CD4-positive, CD25-positive, alpha-beta regulatory T cell (primary cell): ENCODE measurements around the gene ELOF1. TPM values are rescaled to one million over a fixed set of nuclear protein-coding genes. Genes with fewer than 3 reads are reported as not detected.
A peak's percentile ranks its signal among the peaks of the same experiment; 100 is the strongest.

Experiments
- ATAC-seq, 2 donors: fragments of 150-1000 bp; cut with Tn5 transposase; one replicate each; pipeline ENCODE4 v1.10.0; 2021; ENCODE audit warnings: low read depth in 2 of 2, moderate number of reproducible peaks in 2 of 2, moderate library complexity in 1 of 2
- DNase-seq, 3 donors: peaks; one replicate each; pipeline versions ENCODE4 v3.0.0 to v3.0.0-alpha.2; 2012 to 2022; ENCODE audit warnings: mixed read lengths in 1 of 3
- H3K27ac ChIP-seq: one replicate; pipeline ENCODE4 v1.7.0; 2013; ENCODE audit warnings: mild to moderate bottlenecking, low read length; ENCODE audit not compliant: insufficient read depth, poor library complexity, severe bottlenecking
- H3K27me3 ChIP-seq: one replicate; pipeline ENCODE4 v1.7.0; 2013; ENCODE audit warnings: low read length; ENCODE audit not compliant: control insufficient read depth, insufficient read depth
- H3K36me3 ChIP-seq: one replicate; pipeline ENCODE4 v1.7.0; 2013; ENCODE audit warnings: mild to moderate bottlenecking, low read length, moderate library complexity; ENCODE audit not compliant: control insufficient read depth, insufficient read depth
- H3K4me1 ChIP-seq: 2 replicates; pipeline ENCODE4 v1.7.0; 2013; ENCODE audit warnings: mild to moderate bottlenecking, low read length; ENCODE audit not compliant: insufficient read depth, control insufficient read depth, poor library complexity, severe bottlenecking
- H3K4me3 ChIP-seq: one replicate; pipeline ENCODE4 v1.7.0; 2013; ENCODE audit warnings: low read depth, mild to moderate bottlenecking, low read length, moderate library complexity
- H3K9me3 ChIP-seq, 2 experiments: 1 replicate in 1 of 2; 2 replicates in 1 of 2; pipeline ENCODE4 v1.7.0; 2013; ENCODE audit warnings: low read length in 2 of 2, mild to moderate bottlenecking in 1 of 2, moderate library complexity in 1 of 2; ENCODE audit not compliant: control insufficient read depth in 2 of 2
- H3K27ac Mint-ChIP-seq, 3 donors: one replicate each; pipeline ENCODE4 v1.8.0; 2020 to 2022; ENCODE audit warnings: mild to moderate bottlenecking in 3 of 3, mixed read lengths in 3 of 3, moderate library complexity in 2 of 3
- H3K27me3 Mint-ChIP-seq: one replicate; pipeline ENCODE4 v1.8.0; 2022; ENCODE audit warnings: mild to moderate bottlenecking, mixed read lengths
- H3K36me3 Mint-ChIP-seq: one replicate; pipeline ENCODE4 v1.8.0; 2020; ENCODE audit warnings: mixed read lengths
- H3K4me1 Mint-ChIP-seq, 4 donors: one replicate each; pipeline ENCODE4 v1.8.0; 2020 to 2022; ENCODE audit warnings: mixed read lengths in 4 of 4, mild to moderate bottlenecking in 1 of 4
- H3K4me3 Mint-ChIP-seq, 4 donors: one replicate each; pipeline ENCODE4 v1.8.0; 2020 to 2022; ENCODE audit warnings: mild to moderate bottlenecking in 4 of 4, mixed read lengths in 4 of 4, moderate library complexity in 3 of 4
- H3K9me3 Mint-ChIP-seq, 7 donors: one replicate each; pipeline ENCODE4 v1.8.0; 2020 to 2022; ENCODE audit warnings: mixed read lengths in 7 of 7, mild to moderate bottlenecking in 3 of 7, moderate library complexity in 2 of 7
- polyA plus RNA-seq, 4 donors: library from polyadenylated mRNA; unstranded; fragments of 300-500 nt; fragmentation: Illumina TruSeq; gene quantifications; one replicate each; pipeline ENCODE4 v1.2.3, GENCODE V29; 2021
- total RNA-seq: library from RNA; stranded (reverse); gene quantifications from one replicate; pipeline ENCODE4 v1.2.3, GENCODE V29; 2022

ELOF1 gene
- total and polyA plus RNA-seq, 5 donors from 2014 or later = 48.9 to 113 (median 106) TPM

- H3K9me3 ChIP-seq = no peaks in the 10 kb centered on the region
- Mint-ChIP-seq H3K27ac (peak overlapping the region in 1 of 3 donors; percentile 83), H3K4me1 (peaks cover 0 to 3% (median under 1%) of the 10 kb centered on the region in 4 donors), H3K36me3 (peaks cover 15% of the 10 kb centered on the region), H3K4me3 (no peak overlapping the region), H3K27me3 (no peaks in the 10 kb centered on the region), H3K9me3 (no peaks in the 10 kb centered on the region)
- DNase-seq = no peak
- no peak overlapping the region for H3K4me3 ChIP-seq
- ATAC-seq = no peak
- H3K4me1 ChIP-seq = no peaks in the 10 kb centered on the region
- H3K36me3 ChIP-seq = peaks cover 22% of the 10 kb centered on the region
- no peaks in the 10 kb centered on the region for H3K27me3 ChIP-seq
- H3K27ac ChIP-seq = no peak overlapping the region
These were observed 45.1 kb downstream of the ELOF1 start for GRCh38 chr19:11513946-11514345.

GRCh38 chr19:11510444-11510843, 48.6 kb downstream of the ELOF1 start:
- Histone ChIP-seq H3K4me3 (no peak overlapping the region), H3K27me3 (no peaks in the 10 kb centered on the region), H3K9me3 (no peaks in the 10 kb centered on the region), H3K36me3 (peaks cover 16% of the 10 kb centered on the region), H3K27ac (no peak overlapping the region), H3K4me1 (peaks cover 8% of the 10 kb centered on the region)
- DNase-seq (no peak), ATAC-seq (no peak)
- Mint-ChIP-seq H3K27ac (no peak overlapping the region), H3K9me3 (no peaks in the 10 kb centered on the region), H3K4me1 (peaks cover 0 to 6% (median 3%) of the 10 kb centered on the region in 4 donors), H3K27me3 (peaks cover 5% of the 10 kb centered on the region), H3K4me3 (no peak overlapping the region), H3K36me3 (peaks cover 11% of the 10 kb centered on the region)

GRCh38 chr19:11507370-11508078, 51.5 kb downstream of the ELOF1 start:
- H3K27me3 Mint-ChIP-seq = peaks cover 5% of the 10 kb centered on the region
- H3K4me1 Mint-ChIP-seq = peaks cover 3 to 23% (median 15%) of the 10 kb centered on the region in 4 donors
- no peak for DNase-seq
- no peak for ATAC-seq
- H3K9me3 Mint-ChIP-seq = no peaks in the 10 kb centered on the region
- Histone ChIP-seq H3K4me1 (peaks cover 16% of the 10 kb centered on the region), H3K4me3 (no peak overlapping the region), H3K9me3 (no peaks in the 10 kb centered on the region), H3K27ac (no peak overlapping the region), H3K36me3 (peaks cover 9% of the 10 kb centered on the region), H3K27me3 (no peaks in the 10 kb centered on the region)
- H3K36me3 Mint-ChIP-seq = peaks cover 11% of the 10 kb centered on the region
- peak overlapping the region; percentile 39 to 89 (median 58) for H3K4me3 Mint-ChIP-seq
- H3K27ac Mint-ChIP-seq = peak overlapping the region in 1 of 3 donors; percentile 38

- Mint-ChIP-seq H3K4me1 (peaks cover 3 to 23% (median 15%) of the 10 kb centered on the region in 4 donors), H3K4me3 (peak overlapping the region; percentile 85 to 95 (median 90)), H3K27me3 (peaks cover 5% of the 10 kb centered on the region), H3K9me3 (no peaks in the 10 kb centered on the region), H3K27ac (peak overlapping the region in 1 of 3 donors; percentile 5), H3K36me3 (peaks cover 11% of the 10 kb centered on the region)
- Histone ChIP-seq H3K4me3 (no peak overlapping the region), H3K27me3 (no peaks in the 10 kb centered on the region), H3K9me3 (no peaks in the 10 kb centered on the region), H3K27ac (no peak overlapping the region), H3K4me1 (peaks cover 16% of the 10 kb centered on the region), H3K36me3 (peaks cover 3% of the 10 kb centered on the region)
- DNase-seq (no peak), ATAC-seq (no peak)
These were observed 52.1 kb downstream of the ELOF1 start for GRCh38 chr19:11506967-11507366.

- Histone ChIP-seq H3K4me1 (peaks cover 16% of the 10 kb centered on the region), H3K36me3 (no peaks in the 10 kb centered on the region), H3K4me3 (peak overlapping the region; percentile 66), H3K9me3 (no peaks in the 10 kb centered on the region), H3K27ac (peak overlapping the region; percentile 98), H3K27me3 (no peaks in the 10 kb centered on the region)
- H3K27me3 Mint-ChIP-seq = peaks cover 5% of the 10 kb centered on the region
- H3K27ac Mint-ChIP-seq = peak overlapping the region; percentile 89 to 97 (median 95)
- no peaks in the 10 kb centered on the region for H3K9me3 Mint-ChIP-seq
- peak overlapping the region; percentile 89 to 98 (median 93) for H3K4me3 Mint-ChIP-seq
- H3K4me1 Mint-ChIP-seq = peaks cover 3 to 26% (median 17%) of the 10 kb centered on the region in 4 donors
- peak in 1 of 2 donors; percentile 3 for ATAC-seq
- DNase-seq = no peak
- peaks cover 6% of the 10 kb centered on the region for H3K36me3 Mint-ChIP-seq
These were observed 52.9 kb downstream of the ELOF1 start for GRCh38 chr19:11506101-11506555.

- no peaks in the 10 kb centered on the region for H3K9me3 Mint-ChIP-seq
- Histone ChIP-seq H3K27ac (peak within 1 kb of the TSS; percentile 98), H3K4me3 (peak within 1 kb of the TSS; percentile 66), H3K9me3 (no peaks in the 10 kb centered on the region), H3K4me1 (peaks cover 16% of the 10 kb centered on the region), H3K27me3 (no peaks in the 10 kb centered on the region), H3K36me3 (no peaks in the 10 kb centered on the region)
- peaks cover 8% of the 10 kb centered on the region for H3K36me3 Mint-ChIP-seq
- peak; percentile 56 to 57 for ATAC-seq
- peak within 1 kb of the TSS; percentile 89 to 97 (median 95) for H3K27ac Mint-ChIP-seq
- peaks cover 3 to 26% (median 17%) of the 10 kb centered on the region in 4 donors for H3K4me1 Mint-ChIP-seq
- peak; percentile 90 to 96 (median 95) for DNase-seq
- H3K4me3 Mint-ChIP-seq = peak within 1 kb of the TSS; percentile 89 to 98 (median 93)
- H3K27me3 Mint-ChIP-seq = peaks cover 5% of the 10 kb centered on the region
These were observed 53.4 kb downstream of the ELOF1 start, which contains the start of gene ZNF653 for GRCh38 chr19:11505504-11506100. Gene ZNF653 (minus strand): TSS chr19:11505839. CDS start chr19:11505786, 53 bp downstream.

- Mint-ChIP-seq H3K27ac (peak overlapping the region; percentile 86 to 92 (median 88)), H3K4me1 (peaks cover 3 to 26% (median 17%) of the 10 kb centered on the region in 4 donors), H3K27me3 (peaks cover 5% of the 10 kb centered on the region), H3K4me3 (peak overlapping the region; percentile 87 to 95 (median 90)), H3K36me3 (peaks cover 10% of the 10 kb centered on the region), H3K9me3 (no peaks in the 10 kb centered on the region)
- no peaks in the 10 kb centered on the region for H3K9me3 ChIP-seq
- peak; percentile 93 to 94 for ATAC-seq
- peak overlapping the region; percentile 51 for H3K4me3 ChIP-seq
- H3K4me1 ChIP-seq = peaks cover 16% of the 10 kb centered on the region
- peak; percentile 94 to 97 (median 94) for DNase-seq
- no peaks in the 10 kb centered on the region for H3K27me3 ChIP-seq
- peak overlapping the region; percentile 98 for H3K27ac ChIP-seq
- H3K36me3 ChIP-seq = no peaks in the 10 kb centered on the region
These were observed 54.0 kb downstream of the ELOF1 start for GRCh38 chr19:11505032-11505503.
